Thymus (tissue), 11 donors: Measurements from ENCODE around the gene TAGLN2. TPM values are rescaled to one million over a fixed set of nuclear protein-coding genes. Genes with fewer than 3 reads are reported as not detected.

ENCODE experiments used
- DNase-seq, 9 donors: peaks; one replicate each; pipeline ENCODE4 v3.0.0-alpha.2; 2013; ENCODE audit warnings: low spot score in 9 of 9, low read depth in 6 of 9, missing footprints in 1 of 9
- H3K27ac ChIP-seq, 2 donors: one replicate each; pipeline ENCODE4 v1.5.1; 2013; ENCODE audit warnings: control low read depth in 1 of 2, low read depth in 1 of 2, low read length in 1 of 2, mild to moderate bottlenecking in 1 of 2, moderate library complexity in 1 of 2
- H3K27me3 ChIP-seq, 2 donors: one replicate each; pipeline ENCODE4 v1.5.1; 2013; ENCODE audit warnings: low read length in 1 of 2; ENCODE audit not compliant: control insufficient read depth in 2 of 2, insufficient read depth in 1 of 2
- H3K36me3 ChIP-seq, 2 donors: one replicate each; pipeline ENCODE4 v1.5.1; 2013; ENCODE audit warnings: low read length in 1 of 2, mild to moderate bottlenecking in 1 of 2, moderate library complexity in 1 of 2; ENCODE audit not compliant: control insufficient read depth in 2 of 2, insufficient read depth in 2 of 2
- H3K4me1 ChIP-seq, 2 donors: one replicate each; pipeline ENCODE4 v1.5.1; 2013; ENCODE audit warnings: low read length in 2 of 2; ENCODE audit not compliant: control insufficient read depth in 2 of 2, insufficient read depth in 2 of 2
- H3K4me3 ChIP-seq, 2 donors: one replicate each; pipeline ENCODE4 v1.5.1; 2013; ENCODE audit warnings: low read length in 2 of 2, control low read depth in 1 of 2, mild to moderate bottlenecking in 1 of 2
- H3K9me3 ChIP-seq, 2 donors: one replicate each; pipeline ENCODE4 v1.5.1; 2013; ENCODE audit warnings: low read length in 1 of 2, mild to moderate bottlenecking in 1 of 2; ENCODE audit not compliant: control insufficient read depth in 2 of 2, insufficient read depth in 1 of 2
- WGBS: extraction: QIAGEN DNeasy Blood & Tissue Kit; methylation state at CpG from one replicate; pipeline ENCODE4 v1.1.7; 2013; 5-methylcytosine and 5-hydroxymethylcytosine counted together
- polyA plus RNA-seq: library from polyadenylated mRNA; stranded (reverse); fragments of 200-250 nt; gene quantifications from one replicate; pipeline ENCODE4 v1.2.3, GENCODE V29; 2013
- total RNA-seq: library from RNA; stranded (reverse); fragments of 120-200 nt; gene quantifications from one replicate; pipeline ENCODE4 v1.2.4, GENCODE V29; 2013
- donor health status: healthy.

Gene TAGLN2
- total and polyA plus RNA-seq, 2 donors = 172 to 429 TPM

GRCh38 chr1:159953536-159954515, 28.5 kb upstream of the TAGLN2 start, which contains the start of gene SLAMF9:
Gene SLAMF9, minus strand, starts transcription at chr1:159954237. Its CDS starts 100 bp downstream, at chr1:159954137.
- no peak for DNase-seq
- peaks cover 2 to 3% of the 10 kb centered on the region in 2 donors for H3K4me1 ChIP-seq
- peaks cover 0 to 11% of the 10 kb centered on the region in 2 donors for H3K27me3 ChIP-seq
- WGBS = 81% methylated on average over 11 of the region's 11 CpGs
- H3K9me3 ChIP-seq = no peaks in the 10 kb centered on the region
- no peak within 1 kb of the TSS for H3K4me3 ChIP-seq
- H3K36me3 ChIP-seq = no peaks in the 10 kb centered on the region
- H3K27ac ChIP-seq = no peak within 1 kb of the TSS

- WGBS = 92% methylated on average over 5 of the region's 5 CpGs
- Histone ChIP-seq H3K27ac (no peak overlapping the region), H3K36me3 (no peaks in the 10 kb centered on the region), H3K4me1 (peaks cover 2 to 3% of the 10 kb centered on the region in 2 donors), H3K9me3 (no peaks in the 10 kb centered on the region), H3K27me3 (peaks cover 0 to 10% of the 10 kb centered on the region in 2 donors), H3K4me3 (no peak overlapping the region)
- DNase-seq = no peak
These were observed 27.6 kb upstream of the TAGLN2 start for GRCh38 chr1:159952932-159953331.

- DNase-seq = no peak
- 92% methylated on average over 1 of the region's 1 CpG for WGBS
- Histone ChIP-seq H3K27ac (no peak overlapping the region), H3K27me3 (peaks cover 0 to 15% of the 10 kb centered on the region in 2 donors), H3K36me3 (no peaks in the 10 kb centered on the region), H3K9me3 (no peaks in the 10 kb centered on the region), H3K4me3 (no peak overlapping the region), H3K4me1 (peaks cover 2 to 3% of the 10 kb centered on the region in 2 donors)
These were observed 26.2 kb upstream of the TAGLN2 start for GRCh38 chr1:159951551-159951950.

- Histone ChIP-seq H3K27me3 (peaks cover 0 to 20% of the 10 kb centered on the region in 2 donors), H3K36me3 (no peaks in the 10 kb centered on the region), H3K27ac (no peak overlapping the region), H3K4me3 (no peak overlapping the region), H3K9me3 (no peaks in the 10 kb centered on the region), H3K4me1 (peaks cover 2 to 3% of the 10 kb centered on the region in 2 donors)
- DNase-seq = no peak
- 82% methylated on average over 2 of the region's 2 CpGs for WGBS
These were observed 25.7 kb upstream of the TAGLN2 start for GRCh38 chr1:159951016-159951415.

- no peaks in the 10 kb centered on the region for H3K36me3 ChIP-seq
- peaks cover 3 to 30% of the 10 kb centered on the region in 2 donors for H3K27me3 ChIP-seq
- WGBS = 94% methylated on average over 4 of the region's 4 CpGs
- no peaks in the 10 kb centered on the region for H3K9me3 ChIP-seq
- H3K4me1 ChIP-seq = peaks cover 6 to 12% of the 10 kb centered on the region in 2 donors
- no peak overlapping the region for H3K4me3 ChIP-seq
- no peak overlapping the region for H3K27ac ChIP-seq
- no peak for DNase-seq
These were observed 24.7 kb upstream of the TAGLN2 start for GRCh38 chr1:159949981-159950381.

GRCh38 chr1:159949123-159949522, 23.8 kb upstream of the TAGLN2 start:
- no peak overlapping the region for H3K27ac ChIP-seq
- 92% methylated on average over 6 of the region's 6 CpGs for WGBS
- H3K4me3 ChIP-seq = no peak overlapping the region
- H3K4me1 ChIP-seq = peaks cover 6 to 15% of the 10 kb centered on the region in 2 donors
- H3K36me3 ChIP-seq = no peaks in the 10 kb centered on the region
- H3K9me3 ChIP-seq = no peaks in the 10 kb centered on the region
- H3K27me3 ChIP-seq = peaks cover 3 to 39% of the 10 kb centered on the region in 2 donors
- no peak for DNase-seq

- Histone ChIP-seq H3K36me3 (no peaks in the 10 kb centered on the region), H3K9me3 (no peaks in the 10 kb centered on the region), H3K4me1 (peaks cover 6 to 15% of the 10 kb centered on the region in 2 donors), H3K27me3 (peaks cover 3 to 44% of the 10 kb centered on the region in 2 donors), H3K4me3 (no peak overlapping the region), H3K27ac (no peak overlapping the region)
- DNase-seq = no peak
- 98% methylated on average over 1 of the region's 1 CpG for WGBS
These were observed 22.6 kb upstream of the TAGLN2 start for GRCh38 chr1:159947942-159948341.

GRCh38 chr1:159946242-159947187, 21.2 kb upstream of the TAGLN2 start:
- 65% methylated on average over 9 of the region's 9 CpGs for WGBS
- Histone ChIP-seq H3K27ac (no peak overlapping the region), H3K4me3 (no peak overlapping the region), H3K4me1 (peaks cover 6 to 15% of the 10 kb centered on the region in 2 donors), H3K27me3 (peaks cover 3 to 40% of the 10 kb centered on the region in 2 donors), H3K9me3 (no peaks in the 10 kb centered on the region), H3K36me3 (no peaks in the 10 kb centered on the region)
- no peak for DNase-seq
